HG03378 (cell line): ENCODE results near the gene MAST1.
"Not testable (repeated sequence)": the region's sequence is repeated elsewhere in the genome, so short reads cannot be mapped to it uniquely, and the experiment has no call there.

Source experiments
- ATAC-seq: cut with Tn5 transposase; IDR thresholded peaks from one replicate; pipeline ENCODE4 v1.9.1; 2021; ENCODE audit warnings: mild to moderate bottlenecking, moderate library complexity; ENCODE audit not compliant: unreplicated experiment

Gene MAST1

GRCh38 chr19:12888006-12888603 lies 49.8 kb downstream of the MAST1 start:
- ATAC-seq: no peak

- not testable (repeated sequence) for ATAC-seq
These were observed 52.0 kb downstream of the MAST1 start for GRCh38 chr19:12890299-12890786.

- ATAC-seq: peak; percentile 84
These were observed 52.7 kb downstream of the MAST1 start, which contains the start of gene GCDH for GRCh38 chr19:12890787-12891552. Gene GCDH (plus strand): TSS chr19:12891160. CDS start chr19:12891305, 145 bp downstream.

GRCh38 chr19:12891553-12892021 lies 53.3 kb downstream of the MAST1 start:
- no peak for ATAC-seq

- ATAC-seq: no peak
These were observed 55.3 kb downstream of the MAST1 start for GRCh38 chr19:12893582-12893981.

GRCh38 chr19:12896460-12896859 lies 58.1 kb downstream of the MAST1 start:
- ATAC-seq: no peak

GRCh38 chr19:12899891-12900518 lies 61.7 kb downstream of the MAST1 start:
- peak; percentile 55 for ATAC-seq

GRCh38 chr19:12907166-12907565 lies 68.9 kb downstream of the MAST1 start:
- no peak for ATAC-seq

GRCh38 chr19:12912571-12912970 lies 74.3 kb downstream of the MAST1 start:
- no peak for ATAC-seq

- ATAC-seq: no peak
These were observed 74.8 kb downstream of the MAST1 start for GRCh38 chr19:12913011-12913561.

- ATAC-seq: no peak
These were observed 75.8 kb downstream of the MAST1 start for GRCh38 chr19:12913851-12914690.

- not testable (repeated sequence) for ATAC-seq
These were observed 77.5 kb downstream of the MAST1 start for GRCh38 chr19:12915860-12916259.

- ATAC-seq: no peak
These were observed 79.9 kb downstream of the MAST1 start for GRCh38 chr19:12918253-12918652.

- no peak for ATAC-seq
These were observed 82.7 kb downstream of the MAST1 start for GRCh38 chr19:12921047-12921446.

GRCh38 chr19:12922959-12923358 lies 84.6 kb downstream of the MAST1 start:
- no peak for ATAC-seq
